Pancreas (tissue), 10 donors: Measurements from ENCODE around the gene PITPNB. TPM values are rescaled to one million over a fixed set of nuclear protein-coding genes. Genes with fewer than 3 reads are reported as not detected.
A peak's percentile ranks its signal among the peaks of the same experiment; 100 is the strongest.

ENCODE experiments used
- ATAC-seq, 4 donors: fragments of 200-7000 bp; cut with Tn5 transposase; one replicate each; pipeline versions ENCODE4 v1.8.0 to v1.9.1; 2020; ENCODE audit warnings: mild to moderate bottlenecking in 4 of 4, moderate library complexity in 4 of 4
- DNase-seq, 6 donors: peaks; one replicate each; pipeline ENCODE4 v3.0.0-alpha.2; 2020
- FAIRE-seq: peaks from 2 replicates; lab custom pipeline; 2012; peaks lifted over from hg19 to GRCh38; lab: Jason Lieb, UNC
- H3K27ac ChIP-seq, 4 donors: fragments of 200-600 bp; sonication (generic); 1 replicate in 3 of 4; 2 replicates in 1 of 4; pipeline versions ENCODE4 v1.5.0 to v1.8.0; 2020
- H3K27me3 ChIP-seq, 4 donors: fragments of 200-600 bp; one replicate each; pipeline ENCODE4 v1.8.0; 2021
- H3K36me3 ChIP-seq, 3 donors: fragments of 200-600 bp; sonication (generic) in 1 of 3; one replicate each; pipeline versions ENCODE4 v1.5.0 to v1.8.0; 2020 to 2021
- H3K4me1 ChIP-seq, 3 donors: fragments of 200-600 bp; one replicate each; pipeline ENCODE4 v1.8.0; 2021
- H3K4me3 ChIP-seq, 4 donors: fragments of 200-600 bp; sonication (generic) in 2 of 4; one replicate each; pipeline versions ENCODE4 v1.5.0 to v1.8.0; 2020 to 2021
- H3K9me3 ChIP-seq, 4 donors: fragments of 200-600 bp; one replicate each; pipeline ENCODE4 v1.8.0; 2021
- WGBS, 2 donors: extraction: QIAGEN DNeasy Blood & Tissue Kit; methylation state at CpG; one replicate each; pipeline ENCODE4 v1.1.7; 2013; 5-methylcytosine and 5-hydroxymethylcytosine counted together
- intact Hi-C, 3 donors: fragments of 100-400 bp; cut with DNase I; formaldehyde crosslinking; loops; one replicate each; pipeline versions ENCODE4 v1.11.1 to v1.14.2; 2022
- polyA plus RNA-seq, 2 donors: library from polyadenylated mRNA; stranded (reverse); fragments of 200-250 nt; gene quantifications; one replicate each; pipeline ENCODE4 v1.2.3, GENCODE V29; 2013
- total RNA-seq, 6 donors: library from RNA; stranded (reverse); fragmentation: NEBNext Ultra II Directional in 4 of 6; extraction: Animal tissue kit (Norgen Biotek cat#: 25700) in 4 of 6; gene quantifications; one replicate each; pipeline versions ENCODE4 v1.2.1 to v1.2.4, GENCODE V29; 2021 to 2023
- TF ChIP-seq, protein P1 (sequence below), 4 donors: fragments of 200-600 bp; sonication (generic) in 3 of 4; IDR thresholded peaks; one replicate each; pipeline versions ENCODE4 v1.5.0 to v1.8.0; 2021; ENCODE audit warnings: antibody characterized with exemption in 4 of 4
- donor health status: healthy with polysubstance abuse.
- donor health status: DM: no; HTN: no; CAD: no; lungs with moderate emphysema.
- donor health status: DM: no; HTN: no; CAD: no.
- donor health status: control.
- donor health status: control.
- donor health status: Bipolar disorder and iron deficiency.
- donor health status: DM: yes; HTN: yes; CAD: no.
- donor health status: DM: no; HTN: no; CAD: no.
- donor health status: DM: no; HTN: no; CAD: no.
- donor health status: DM: yes; HTN: yes; CAD: no.

Gene PITPNB
- total and polyA plus RNA-seq, 8 donors, result 14.3 to 38.0 (median 26.2) TPM

DNA sequence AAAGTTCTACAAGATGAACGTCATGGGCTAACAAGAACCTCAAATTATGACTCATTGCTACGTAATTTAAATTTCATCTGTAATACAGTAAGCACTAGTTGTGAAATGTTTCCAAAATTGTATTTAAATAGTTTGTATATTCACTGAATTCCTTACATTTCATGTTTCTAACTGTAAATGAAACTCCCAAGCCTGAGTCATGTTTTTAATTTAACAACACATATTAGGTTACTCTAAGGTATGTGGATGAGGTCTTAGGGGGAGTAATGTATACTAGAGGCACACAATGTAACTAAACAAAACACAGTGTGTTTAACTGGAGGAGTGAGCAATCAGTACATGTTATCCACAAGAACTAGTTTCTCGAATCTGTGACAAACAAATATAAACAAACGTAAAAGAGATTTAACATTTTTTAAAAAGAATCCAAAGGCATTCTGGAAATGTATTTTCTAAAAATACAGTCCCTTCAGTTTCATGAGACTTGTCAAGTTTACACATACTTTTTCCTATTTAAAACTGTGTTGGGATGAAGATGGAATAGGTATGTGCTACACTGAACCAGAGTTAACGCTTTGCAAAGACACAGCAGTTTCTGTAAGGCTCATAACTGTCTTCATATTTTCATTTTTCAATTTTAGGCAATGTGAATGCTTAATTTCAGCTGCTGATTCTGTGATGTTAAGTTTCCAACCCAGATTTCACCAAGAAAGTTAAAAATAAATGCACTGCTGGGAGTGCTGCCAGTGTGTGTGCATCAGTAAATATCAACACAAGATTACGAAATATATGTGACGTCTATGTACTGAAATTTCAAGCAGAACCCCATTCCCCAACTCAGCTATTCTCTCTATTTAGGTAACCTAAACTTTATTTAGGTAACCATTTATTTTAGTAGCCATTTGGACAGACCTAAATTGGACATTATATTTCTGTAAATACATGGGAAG lies 52.6 kb downstream of the PITPNB start:
- intact Hi-C loops, result no loop called here
- peak; percentile 85 for FAIRE-seq

GRCh38 chr22:27865496-27865895 lies 53.6 kb downstream of the PITPNB start:
- peaks cover 23 to 48% (median 36%) of the 10 kb centered on the region in 3 donors for H3K4me1 ChIP-seq
- TF ChIP-seq, protein P1, sequence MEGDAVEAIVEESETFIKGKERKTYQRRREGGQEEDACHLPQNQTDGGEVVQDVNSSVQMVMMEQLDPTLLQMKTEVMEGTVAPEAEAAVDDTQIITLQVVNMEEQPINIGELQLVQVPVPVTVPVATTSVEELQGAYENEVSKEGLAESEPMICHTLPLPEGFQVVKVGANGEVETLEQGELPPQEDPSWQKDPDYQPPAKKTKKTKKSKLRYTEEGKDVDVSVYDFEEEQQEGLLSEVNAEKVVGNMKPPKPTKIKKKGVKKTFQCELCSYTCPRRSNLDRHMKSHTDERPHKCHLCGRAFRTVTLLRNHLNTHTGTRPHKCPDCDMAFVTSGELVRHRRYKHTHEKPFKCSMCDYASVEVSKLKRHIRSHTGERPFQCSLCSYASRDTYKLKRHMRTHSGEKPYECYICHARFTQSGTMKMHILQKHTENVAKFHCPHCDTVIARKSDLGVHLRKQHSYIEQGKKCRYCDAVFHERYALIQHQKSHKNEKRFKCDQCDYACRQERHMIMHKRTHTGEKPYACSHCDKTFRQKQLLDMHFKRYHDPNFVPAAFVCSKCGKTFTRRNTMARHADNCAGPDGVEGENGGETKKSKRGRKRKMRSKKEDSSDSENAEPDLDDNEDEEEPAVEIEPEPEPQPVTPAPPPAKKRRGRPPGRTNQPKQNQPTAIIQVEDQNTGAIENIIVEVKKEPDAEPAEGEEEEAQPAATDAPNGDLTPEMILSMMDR (IDR thresholded peaks at IDR 0.05), result no peak
- no peak overlapping the region for H3K4me3 ChIP-seq
- intact Hi-C loops, result no loop called here
- no peaks in the 10 kb centered on the region for H3K27me3 ChIP-seq
- H3K27ac ChIP-seq, result peak overlapping the region in 1 of 4 donors; percentile 67
- H3K36me3 ChIP-seq, result no peaks in the 10 kb centered on the region
- FAIRE-seq (no peak), DNase-seq (no peak), ATAC-seq (no peak)
- no peaks in the 10 kb centered on the region for H3K9me3 ChIP-seq
- 90 to 97% methylated on average over 6 of the region's 6 CpGs for WGBS, 2 donors

More for the DNA sequence above, 52.6 kb downstream of the PITPNB start:
- no peaks in the 10 kb centered on the region for H3K36me3 ChIP-seq
- DNase-seq (peak in 1 of 6 donors; percentile 38), ATAC-seq (peak; percentile 64 to 69 (median 67))
- peak overlapping the region in 2 of 4 donors; percentile 67 to 72 for H3K27ac ChIP-seq
- no peaks in the 10 kb centered on the region for H3K27me3 ChIP-seq
- TF ChIP-seq, protein P1 (IDR thresholded peaks at IDR 0.05), result no peak
- H3K9me3 ChIP-seq, result no peaks in the 10 kb centered on the region
- 32 to 39% methylated on average over 7 of the region's 7 CpGs for WGBS, 2 donors
- H3K4me1 ChIP-seq, result peaks cover 27 to 55% (median 44%) of the 10 kb centered on the region in 3 donors
- no peak overlapping the region for H3K4me3 ChIP-seq

- ATAC-seq (no peak), FAIRE-seq (no peak), DNase-seq (no peak)
- H3K27ac ChIP-seq, result peak overlapping the region in 1 of 4 donors; percentile 1
- H3K36me3 ChIP-seq, result no peaks in the 10 kb centered on the region
- H3K4me1 ChIP-seq, result peaks cover 27 to 51% (median 40%) of the 10 kb centered on the region in 3 donors
- H3K9me3 ChIP-seq, result no peaks in the 10 kb centered on the region
- intact Hi-C loops, result no loop called here
- H3K4me3 ChIP-seq, result no peak overlapping the region
- no peaks in the 10 kb centered on the region for H3K27me3 ChIP-seq
- 50 to 59% methylated on average over 2 of the region's 2 CpGs for WGBS, 2 donors
- TF ChIP-seq, protein P1 (IDR thresholded peaks at IDR 0.05), result no peak
These were observed 55.5 kb downstream of the PITPNB start for GRCh38 chr22:27863556-27863955.

GRCh38 chr22:27863001-27863400 lies 56.1 kb downstream of the PITPNB start:
- no peak for ATAC-seq
- Histone ChIP-seq H3K9me3 (no peaks in the 10 kb centered on the region), H3K27ac (peak overlapping the region in 1 of 4 donors; percentile 6), H3K27me3 (no peaks in the 10 kb centered on the region), H3K4me3 (no peak overlapping the region), H3K36me3 (no peaks in the 10 kb centered on the region), H3K4me1 (peaks cover 25 to 53% (median 38%) of the 10 kb centered on the region in 3 donors)
- 88 to 94% methylated on average over 1 of the region's 1 CpG for WGBS, 2 donors
- TF ChIP-seq, protein P1 (IDR thresholded peaks at IDR 0.05), result no peak
- intact Hi-C loops, result no loop called here
- no peak for FAIRE-seq
- no peak for DNase-seq
